Small intestine (tissue), 7 donors: ENCODE measurements around the gene ICE1. TPM values are rescaled to one million over a fixed set of nuclear protein-coding genes. Genes with fewer than 3 reads are reported as not detected.
"Not testable (repeated sequence)": the region's sequence is repeated elsewhere in the genome, so short reads cannot be mapped to it uniquely, and the experiment has no call there.

ENCODE experiments used
- DNase-seq, 2 donors: peaks; one replicate each; pipeline versions ENCODE4 v3.0.0 to v3.0.0-alpha.2; 2013
- FAIRE-seq: peaks from 2 replicates; lab custom pipeline; 2012; peaks lifted over from hg19 to GRCh38; lab: Jason Lieb, UNC
- H3K27ac ChIP-seq, 3 donors: one replicate each; pipeline ENCODE4 v1.5.1; 2013; ENCODE audit warnings: low read length in 2 of 3, mild to moderate bottlenecking in 2 of 3, control low read depth in 1 of 3, inconsistent platforms in 1 of 3, low read depth in 1 of 3, moderate library complexity in 1 of 3
- H3K27me3 ChIP-seq, 3 donors: one replicate each; pipeline ENCODE4 v1.6.1; 2013; ENCODE audit warnings: low read length in 3 of 3, inconsistent platforms in 1 of 3; ENCODE audit not compliant: control insufficient read depth in 3 of 3, insufficient read depth in 3 of 3
- H3K36me3 ChIP-seq, 3 donors: one replicate each; pipeline ENCODE4 v1.6.1; 2013; ENCODE audit warnings: low read length in 3 of 3, inconsistent platforms in 1 of 3, low read depth in 1 of 3, mild to moderate bottlenecking in 1 of 3, moderate library complexity in 1 of 3; ENCODE audit not compliant: control insufficient read depth in 3 of 3, insufficient read depth in 2 of 3
- H3K4me1 ChIP-seq, 3 donors: one replicate each; pipeline ENCODE4 v1.6.1; 2013; ENCODE audit warnings: low read length in 2 of 3, inconsistent platforms in 1 of 3, low read depth in 1 of 3, mild to moderate bottlenecking in 1 of 3, moderate library complexity in 1 of 3; ENCODE audit not compliant: control insufficient read depth in 3 of 3, insufficient read depth in 2 of 3
- H3K4me3 ChIP-seq, 3 donors: one replicate each; pipeline ENCODE4 v1.5.1; 2013; ENCODE audit warnings: low read length in 3 of 3, control low read depth in 1 of 3, inconsistent platforms in 1 of 3, low read depth in 1 of 3, mild to moderate bottlenecking in 1 of 3, moderate library complexity in 1 of 3
- H3K9me3 ChIP-seq, 2 donors: one replicate each; pipeline ENCODE4 v1.6.1; 2013; ENCODE audit warnings: low read depth in 1 of 2, low read length in 1 of 2; ENCODE audit not compliant: control insufficient read depth in 2 of 2, insufficient read depth in 1 of 2
- WGBS, 3 donors: extraction: QIAGEN DNeasy Blood & Tissue Kit; methylation state at CpG; one replicate each; pipeline ENCODE4 v1.1.7; 2013; 5-methylcytosine and 5-hydroxymethylcytosine counted together
- polyA plus RNA-seq, 4 donors: library from polyadenylated mRNA; stranded (reverse) in 3 of 4; unstranded in 1 of 4; fragments of 200-250 nt in 3 of 4; fragments of 120-200 nt in 1 of 4; gene quantifications; one replicate each; pipeline versions ENCODE4 v1.2.1 to v1.2.3, GENCODE V29; 2013
- donor health status: healthy with polysubstance abuse.
- donor health status: control.
- donor health status: control.
- donor health status: Bipolar disorder and iron deficiency.
- donor health status: healthy.

The ICE1 gene
- polyA plus RNA-seq, 4 donors, result 5.9 to 18.9 (median 7.8) TPM

GRCh38 chr5:5466227-5466626 lies 43.8 kb downstream of the ICE1 start:
- no peak for FAIRE-seq
- Histone ChIP-seq H3K9me3 (no peaks in the 10 kb centered on the region), H3K27ac (no peak overlapping the region), H3K4me1 (no peaks in the 10 kb centered on the region), H3K27me3 (no peaks in the 10 kb centered on the region), H3K36me3 (peaks cover 15 to 27% (median 19%) of the 10 kb centered on the region in 3 donors), H3K4me3 (no peak overlapping the region)
- DNase-seq, result no peak
- 91 to 95% (median 93%) methylated on average over 5 of the region's 5 CpGs for WGBS, 3 donors

- H3K36me3 ChIP-seq, result peaks cover 9 to 21% (median 12%) of the 10 kb centered on the region in 3 donors
- no peaks in the 10 kb centered on the region for H3K9me3 ChIP-seq
- H3K4me1 ChIP-seq, result no peaks in the 10 kb centered on the region
- no peaks in the 10 kb centered on the region for H3K27me3 ChIP-seq
- FAIRE-seq (no peak), DNase-seq (no peak)
- H3K27ac ChIP-seq, result no peak overlapping the region
- WGBS, 3 donors, result 92 to 95% (median 95%) methylated on average over 4 of the region's 4 CpGs
- no peak overlapping the region for H3K4me3 ChIP-seq
These were observed 45.3 kb downstream of the ICE1 start for GRCh38 chr5:5467737-5468136.

GRCh38 chr5:5470933-5471332 lies 48.5 kb downstream of the ICE1 start:
- peaks cover 7 to 12% (median 9%) of the 10 kb centered on the region in 3 donors for H3K36me3 ChIP-seq
- peak; percentile 82 for FAIRE-seq

GRCh38 chr5:5473226-5473625 lies 50.7 kb downstream of the ICE1 start:
- 81 to 92% (median 90%) methylated on average over 2 of the region's 2 CpGs for WGBS, 3 donors
- no peaks in the 10 kb centered on the region for H3K27me3 ChIP-seq
- H3K4me1 ChIP-seq, result no peaks in the 10 kb centered on the region
- H3K36me3 ChIP-seq, result peaks cover 9 to 14% (median 9%) of the 10 kb centered on the region in 3 donors
- DNase-seq (no peak), FAIRE-seq (no peak)
- H3K27ac ChIP-seq, result no peak overlapping the region
- no peak overlapping the region for H3K4me3 ChIP-seq
- H3K9me3 ChIP-seq, result no peaks in the 10 kb centered on the region

More at GRCh38 chr5:5470933-5471332, 48.5 kb downstream of the ICE1 start:
- H3K9me3 ChIP-seq, result no peaks in the 10 kb centered on the region
- H3K27me3 ChIP-seq, result no peaks in the 10 kb centered on the region
- no peaks in the 10 kb centered on the region for H3K4me1 ChIP-seq
- no peak overlapping the region for H3K4me3 ChIP-seq
- H3K27ac ChIP-seq, result no peak overlapping the region
- no peak for DNase-seq

GRCh38 chr5:5474961-5475360 lies 52.5 kb downstream of the ICE1 start:
- 91 to 97% (median 94%) methylated on average over 5 of the region's 5 CpGs for WGBS, 3 donors
- FAIRE-seq, result no peak

GRCh38 chr5:5475975-5476374 lies 53.5 kb downstream of the ICE1 start:
- H3K27me3 ChIP-seq, result no peaks in the 10 kb centered on the region
- no peak overlapping the region for H3K27ac ChIP-seq
- H3K36me3 ChIP-seq, result peaks cover 5 to 11% (median 9%) of the 10 kb centered on the region in 3 donors
- no peak for DNase-seq
- no peaks in the 10 kb centered on the region for H3K9me3 ChIP-seq
- FAIRE-seq, result no peak
- no peaks in the 10 kb centered on the region for H3K4me1 ChIP-seq
- 95 to 100% (median 96%) methylated on average over 2 of the region's 2 CpGs for WGBS, 3 donors
- H3K4me3 ChIP-seq, result no peak overlapping the region

More at GRCh38 chr5:5474961-5475360, 52.5 kb downstream of the ICE1 start:
- DNase-seq, result no peak
- Histone ChIP-seq H3K27me3 (no peaks in the 10 kb centered on the region), H3K4me3 (no peak overlapping the region), H3K9me3 (no peaks in the 10 kb centered on the region), H3K27ac (no peak overlapping the region), H3K4me1 (no peaks in the 10 kb centered on the region), H3K36me3 (peaks cover 7 to 12% (median 9%) of the 10 kb centered on the region in 3 donors)

GRCh38 chr5:5479578-5479977 lies 57.1 kb downstream of the ICE1 start:
- H3K9me3 ChIP-seq, H3K4me1 ChIP-seq, H3K27me3 ChIP-seq, H3K27ac ChIP-seq, DNase-seq, H3K4me3 ChIP-seq, FAIRE-seq: not testable (repeated sequence)
- 95 to 97% (median 95%) methylated on average over 1 of the region's 1 CpG for WGBS, 3 donors
- peaks cover 3 to 16% (median 7%) of the 10 kb centered on the region in 3 donors for H3K36me3 ChIP-seq

- H3K27ac ChIP-seq, result peak overlapping the region in 1 of 3 donors; percentile 75
- no peak overlapping the region for H3K4me3 ChIP-seq
- FAIRE-seq (no peak), DNase-seq (no peak)
- WGBS, 3 donors, result 86 to 96% (median 91%) methylated on average over 8 of the region's 8 CpGs
- H3K36me3 ChIP-seq, result peaks cover 3 to 12% (median 7%) of the 10 kb centered on the region in 3 donors
- H3K27me3 ChIP-seq, result no peaks in the 10 kb centered on the region
- no peaks in the 10 kb centered on the region for H3K9me3 ChIP-seq
- no peaks in the 10 kb centered on the region for H3K4me1 ChIP-seq
These were observed 58.1 kb downstream of the ICE1 start for GRCh38 chr5:5480481-5481111.

GRCh38 chr5:5481206-5481605 lies 58.7 kb downstream of the ICE1 start:
- H3K4me3 ChIP-seq, result no peak overlapping the region
- H3K4me1 ChIP-seq, result no peaks in the 10 kb centered on the region
- DNase-seq (peak in 1 of 2 donors; percentile 5), FAIRE-seq (no peak)
- H3K27me3 ChIP-seq, result no peaks in the 10 kb centered on the region
- no peaks in the 10 kb centered on the region for H3K9me3 ChIP-seq
- H3K27ac ChIP-seq, result no peak overlapping the region
- H3K36me3 ChIP-seq, result peaks cover 7 to 12% (median 7%) of the 10 kb centered on the region in 3 donors
- WGBS, 3 donors, result 68 to 90% (median 77%) methylated on average over 3 of the region's 3 CpGs
